Activated CD8-positive, alpha-beta memory T cell treated with anti-CD3 and anti-CD28 coated beads, Interleukin-2, amount 10 ng/mL, durations not matched to agents 7 days and 5 days (primary cell): ENCODE results near the gene FOXL2NB. TPM values are rescaled to one million over a fixed set of nuclear protein-coding genes. Genes with fewer than 3 reads are reported as not detected.

ENCODE experiments used
- ATAC-seq: fragments of 150-1000 bp; cut with Tn5 transposase; one replicate; pipeline ENCODE4 v1.10.0; 2021; ENCODE audit warnings: moderate library complexity
- CTCF ChIA-PET: fragments of 350-600 bp; sonication (Branson Sonifier 250); formaldehyde crosslinking; loops from one replicate; lab custom pipeline; 2021; ENCODE audit warnings: antibody characterized with exemption; lab: Charles Lee
- DNase-seq: peaks from one replicate; pipeline ENCODE4 v3.0.0-alpha.2; 2020
- H3K27ac Mint-ChIP-seq: one replicate; pipeline ENCODE4 v1.8.0; 2021; ENCODE audit warnings: mild to moderate bottlenecking, mixed read lengths
- H3K27me3 Mint-ChIP-seq: one replicate; pipeline ENCODE4 v1.8.0; 2021; ENCODE audit warnings: mixed read lengths
- H3K36me3 Mint-ChIP-seq: one replicate; pipeline ENCODE4 v1.8.0; 2021; ENCODE audit warnings: mild to moderate bottlenecking, mixed read lengths
- H3K4me1 Mint-ChIP-seq: one replicate; pipeline ENCODE4 v1.8.0; 2021; ENCODE audit warnings: mixed read lengths
- H3K4me3 Mint-ChIP-seq: one replicate; pipeline ENCODE4 v1.8.0; 2021; ENCODE audit warnings: mild to moderate bottlenecking, moderate library complexity, mixed read lengths
- H3K9me3 Mint-ChIP-seq: one replicate; pipeline ENCODE4 v1.8.0; 2022; ENCODE audit warnings: low read depth, mixed read lengths
- total RNA-seq, 2 experiments: library from RNA; stranded (reverse); gene quantifications; one replicate each; pipeline ENCODE4 v1.2.3, GENCODE V29; 2021

The FOXL2NB gene
- total RNA-seq, 2 experiments from 2014 or later, result not detected

GRCh38 chr3:138962854-138963560 is 16.0 kb downstream of the FOXL2NB start:
- Mint-ChIP-seq H3K4me1 (peaks cover 11% of the 10 kb centered on the region), H3K27me3 (peaks cover 53% of the 10 kb centered on the region), H3K9me3 (peaks cover 3% of the 10 kb centered on the region), H3K4me3 (no peak overlapping the region), H3K36me3 (no peaks in the 10 kb centered on the region), H3K27ac (no peak overlapping the region)
- DNase-seq (no peak), ATAC-seq (no peak)
- CTCF ChIA-PET, result no interaction called here

GRCh38 chr3:138964264-138964663 is 17.2 kb downstream of the FOXL2NB start:
- CTCF ChIA-PET, result interaction anchor here (1.2 kb wide), 1 partner anchor 41 kb away, joined by 3 read pairs; no protein-coding TSS in a partner anchor
- H3K4me1 Mint-ChIP-seq, result peaks cover 11% of the 10 kb centered on the region

GRCh38 chr3:138964923-138965322 is 17.9 kb downstream of the FOXL2NB start:
- Mint-ChIP-seq H3K4me1 (peaks cover 11% of the 10 kb centered on the region), H3K27me3 (peaks cover 44% of the 10 kb centered on the region), H3K9me3 (peaks cover 3% of the 10 kb centered on the region), H3K36me3 (no peaks in the 10 kb centered on the region), H3K4me3 (no peak overlapping the region), H3K27ac (no peak overlapping the region)
- DNase-seq (no peak), ATAC-seq (no peak)
- CTCF ChIA-PET, result interaction anchor here (1.2 kb wide), 1 partner anchor 42 kb away, joined by 3 read pairs; no protein-coding TSS in a partner anchor

More at GRCh38 chr3:138964264-138964663, 17.2 kb downstream of the FOXL2NB start:
- no peaks in the 10 kb centered on the region for H3K36me3 Mint-ChIP-seq
- DNase-seq (no peak), ATAC-seq (no peak)
- H3K4me3 Mint-ChIP-seq, result no peak overlapping the region
- H3K9me3 Mint-ChIP-seq, result peaks cover 3% of the 10 kb centered on the region
- no peak overlapping the region for H3K27ac Mint-ChIP-seq
- H3K27me3 Mint-ChIP-seq, result peaks cover 46% of the 10 kb centered on the region

- ATAC-seq (no peak), DNase-seq (no peak)
- no peak overlapping the region for H3K27ac Mint-ChIP-seq
- H3K36me3 Mint-ChIP-seq, result no peaks in the 10 kb centered on the region
- H3K4me3 Mint-ChIP-seq, result no peak overlapping the region
- peaks cover 20% of the 10 kb centered on the region for H3K27me3 Mint-ChIP-seq
- no peaks in the 10 kb centered on the region for H3K4me1 Mint-ChIP-seq
- H3K9me3 Mint-ChIP-seq, result no peaks in the 10 kb centered on the region
- CTCF ChIA-PET, result interaction anchor here (1.5 kb wide), 1 partner anchor 9 kb away, joined by 3 read pairs; no protein-coding TSS in a partner anchor
These were observed 24.8 kb downstream of the FOXL2NB start for GRCh38 chr3:138971766-138972320.

- Mint-ChIP-seq H3K27me3 (peaks cover 19% of the 10 kb centered on the region), H3K9me3 (no peaks in the 10 kb centered on the region), H3K4me1 (no peaks in the 10 kb centered on the region), H3K4me3 (no peak overlapping the region), H3K36me3 (no peaks in the 10 kb centered on the region), H3K27ac (no peak overlapping the region)
- CTCF ChIA-PET, result no interaction called here
- ATAC-seq, result no peak
- no peak for DNase-seq
These were observed 25.9 kb downstream of the FOXL2NB start for GRCh38 chr3:138972941-138973340.

- DNase-seq, result no peak
- Mint-ChIP-seq H3K27me3 (peaks cover 13% of the 10 kb centered on the region), H3K4me1 (no peaks in the 10 kb centered on the region), H3K36me3 (no peaks in the 10 kb centered on the region), H3K9me3 (no peaks in the 10 kb centered on the region), H3K27ac (no peak overlapping the region), H3K4me3 (no peak overlapping the region)
- CTCF ChIA-PET, result interaction anchor here (1.6 kb wide), 1 partner anchor 51 kb away, joined by 3 read pairs; no protein-coding TSS in a partner anchor
- ATAC-seq, result no peak
These were observed 27.4 kb downstream of the FOXL2NB start for GRCh38 chr3:138974462-138974861.

- Mint-ChIP-seq H3K4me3 (no peak overlapping the region), H3K9me3 (no peaks in the 10 kb centered on the region), H3K36me3 (no peaks in the 10 kb centered on the region), H3K27ac (no peak overlapping the region), H3K4me1 (no peaks in the 10 kb centered on the region), H3K27me3 (peaks cover 5% of the 10 kb centered on the region)
- CTCF ChIA-PET, result interaction anchor here (1.6 kb wide), 1 partner anchor 52 kb away, joined by 3 read pairs; no protein-coding TSS in a partner anchor
- ATAC-seq (no peak), DNase-seq (no peak)
These were observed 28.3 kb downstream of the FOXL2NB start for GRCh38 chr3:138975351-138975750.

GRCh38 chr3:138976047-138976446 is 29.0 kb downstream of the FOXL2NB start:
- no peak for ATAC-seq
- no peaks in the 10 kb centered on the region for H3K4me1 Mint-ChIP-seq
- CTCF ChIA-PET, result no interaction called here

GRCh38 chr3:138984816-138985215 is 37.8 kb downstream of the FOXL2NB start:
- Mint-ChIP-seq H3K4me3 (no peak overlapping the region), H3K9me3 (no peaks in the 10 kb centered on the region), H3K27me3 (peaks cover 7% of the 10 kb centered on the region), H3K36me3 (no peaks in the 10 kb centered on the region), H3K27ac (no peak overlapping the region), H3K4me1 (no peaks in the 10 kb centered on the region)
- no peak for DNase-seq
- no peak for ATAC-seq
- CTCF ChIA-PET, result no interaction called here

More at GRCh38 chr3:138976047-138976446, 29.0 kb downstream of the FOXL2NB start:
- no peaks in the 10 kb centered on the region for H3K36me3 Mint-ChIP-seq
- peaks cover 3% of the 10 kb centered on the region for H3K27me3 Mint-ChIP-seq
- no peak overlapping the region for H3K4me3 Mint-ChIP-seq
- no peak overlapping the region for H3K27ac Mint-ChIP-seq
- no peaks in the 10 kb centered on the region for H3K9me3 Mint-ChIP-seq
- no peak for DNase-seq

- no peaks in the 10 kb centered on the region for H3K4me1 Mint-ChIP-seq
- H3K27me3 Mint-ChIP-seq, result peaks cover 7% of the 10 kb centered on the region
- H3K9me3 Mint-ChIP-seq, result no peaks in the 10 kb centered on the region
- CTCF ChIA-PET, result no interaction called here
- ATAC-seq, result no peak
- no peak overlapping the region for H3K27ac Mint-ChIP-seq
- DNase-seq, result no peak
- H3K4me3 Mint-ChIP-seq, result no peak overlapping the region
- H3K36me3 Mint-ChIP-seq, result no peaks in the 10 kb centered on the region
These were observed 38.9 kb downstream of the FOXL2NB start for GRCh38 chr3:138985932-138986331.

GRCh38 chr3:138987181-138987580 is 40.2 kb downstream of the FOXL2NB start:
- Mint-ChIP-seq H3K27ac (no peak overlapping the region), H3K27me3 (peaks cover 10% of the 10 kb centered on the region), H3K4me1 (no peaks in the 10 kb centered on the region), H3K9me3 (no peaks in the 10 kb centered on the region), H3K36me3 (no peaks in the 10 kb centered on the region), H3K4me3 (no peak overlapping the region)
- CTCF ChIA-PET, result no interaction called here
- DNase-seq (no peak), ATAC-seq (no peak)

GRCh38 chr3:138995706-138996105 is 48.7 kb downstream of the FOXL2NB start:
- no peak for DNase-seq
- no peak for ATAC-seq
- Mint-ChIP-seq H3K27ac (no peak overlapping the region), H3K4me1 (no peaks in the 10 kb centered on the region), H3K4me3 (no peak overlapping the region), H3K9me3 (no peaks in the 10 kb centered on the region), H3K27me3 (peaks cover 15% of the 10 kb centered on the region), H3K36me3 (no peaks in the 10 kb centered on the region)
- CTCF ChIA-PET, result no interaction called here
